ENCODE measurements around the gene FLT3.

DNA sequence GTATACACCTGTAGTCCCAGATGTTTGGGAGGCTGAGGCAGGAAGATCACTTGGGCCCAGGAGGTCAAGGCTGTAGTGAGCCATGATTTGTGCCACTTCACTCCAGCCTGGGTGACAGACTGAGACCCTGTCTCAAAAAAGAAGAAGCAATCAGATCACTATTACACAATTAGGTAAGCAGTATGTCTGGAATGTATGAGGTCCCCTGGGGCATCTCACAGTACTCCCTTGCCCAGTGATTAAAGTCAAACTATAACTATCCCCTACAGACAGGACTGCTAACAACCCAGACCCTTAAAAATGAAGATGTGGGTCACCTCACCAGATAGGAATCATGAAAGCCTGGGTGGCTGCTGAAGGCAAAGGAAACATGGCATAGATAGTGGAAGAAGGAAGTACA lies 28.6 kb upstream of the FLT3 start:
- TF ChIP-seq, protein P1, sequence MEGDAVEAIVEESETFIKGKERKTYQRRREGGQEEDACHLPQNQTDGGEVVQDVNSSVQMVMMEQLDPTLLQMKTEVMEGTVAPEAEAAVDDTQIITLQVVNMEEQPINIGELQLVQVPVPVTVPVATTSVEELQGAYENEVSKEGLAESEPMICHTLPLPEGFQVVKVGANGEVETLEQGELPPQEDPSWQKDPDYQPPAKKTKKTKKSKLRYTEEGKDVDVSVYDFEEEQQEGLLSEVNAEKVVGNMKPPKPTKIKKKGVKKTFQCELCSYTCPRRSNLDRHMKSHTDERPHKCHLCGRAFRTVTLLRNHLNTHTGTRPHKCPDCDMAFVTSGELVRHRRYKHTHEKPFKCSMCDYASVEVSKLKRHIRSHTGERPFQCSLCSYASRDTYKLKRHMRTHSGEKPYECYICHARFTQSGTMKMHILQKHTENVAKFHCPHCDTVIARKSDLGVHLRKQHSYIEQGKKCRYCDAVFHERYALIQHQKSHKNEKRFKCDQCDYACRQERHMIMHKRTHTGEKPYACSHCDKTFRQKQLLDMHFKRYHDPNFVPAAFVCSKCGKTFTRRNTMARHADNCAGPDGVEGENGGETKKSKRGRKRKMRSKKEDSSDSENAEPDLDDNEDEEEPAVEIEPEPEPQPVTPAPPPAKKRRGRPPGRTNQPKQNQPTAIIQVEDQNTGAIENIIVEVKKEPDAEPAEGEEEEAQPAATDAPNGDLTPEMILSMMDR (IDR thresholded peaks at IDR 0.05), result no peak
- TF ChIP-seq POLR2AphosphoS5 (IDR thresholded peaks at IDR 0.05) (no peak), POLR2A (IDR thresholded peaks at IDR 0.05; ENCODE audit: low read depth) (no peak), EP300 (IDR thresholded peaks at IDR 0.05) (no peak)

Data from esophagus muscularis mucosa (tissue), 4 donors.